GM18868 (cell line): ENCODE results near the gene CHRNA4.
"Not testable (repeated sequence)": the region's sequence is repeated elsewhere in the genome, so short reads cannot be mapped to it uniquely, and the experiment has no call there.

ENCODE experiments used
- ATAC-seq: cut with Tn5 transposase; IDR thresholded peaks from one replicate; pipeline ENCODE4 v1.9.1; 2021; ENCODE audit warnings: mild to moderate bottlenecking, moderate library complexity; ENCODE audit not compliant: unreplicated experiment

The CHRNA4 gene

GRCh38 chr20:63398744-63399514 lies 37.8 kb upstream of the CHRNA4 start:
- no peak for ATAC-seq

GRCh38 chr20:63397946-63398450 lies 36.8 kb upstream of the CHRNA4 start:
- ATAC-seq = no peak

- no peak for ATAC-seq
Observed at GRCh38 chr20:63397155-63397843, 36.1 kb upstream of the CHRNA4 start.

GRCh38 chr20:63396300-63396699 lies 35.2 kb upstream of the CHRNA4 start:
- ATAC-seq = no peak

DNA sequence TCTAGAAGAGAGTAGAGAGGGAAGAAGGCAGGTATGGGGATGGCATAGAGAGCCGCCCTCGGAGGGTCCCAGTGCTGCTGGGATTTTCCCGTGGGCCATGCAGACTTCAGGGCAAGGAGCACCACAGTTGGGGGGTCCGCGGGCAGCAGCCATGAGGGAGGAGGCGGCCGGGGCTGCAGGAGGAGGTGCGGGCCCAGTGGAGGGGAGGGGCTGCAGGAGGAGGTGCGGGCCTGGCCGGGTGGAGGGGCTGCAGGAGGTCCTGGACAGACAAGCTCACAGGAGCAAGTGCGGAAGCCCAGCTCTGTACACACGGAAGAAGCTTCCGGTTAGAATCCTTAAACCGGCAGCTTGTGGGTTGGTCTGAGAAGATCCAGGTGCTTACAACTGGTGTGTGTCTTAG lies 34.6 kb upstream of the CHRNA4 start:
- ATAC-seq = no peak

DNA sequence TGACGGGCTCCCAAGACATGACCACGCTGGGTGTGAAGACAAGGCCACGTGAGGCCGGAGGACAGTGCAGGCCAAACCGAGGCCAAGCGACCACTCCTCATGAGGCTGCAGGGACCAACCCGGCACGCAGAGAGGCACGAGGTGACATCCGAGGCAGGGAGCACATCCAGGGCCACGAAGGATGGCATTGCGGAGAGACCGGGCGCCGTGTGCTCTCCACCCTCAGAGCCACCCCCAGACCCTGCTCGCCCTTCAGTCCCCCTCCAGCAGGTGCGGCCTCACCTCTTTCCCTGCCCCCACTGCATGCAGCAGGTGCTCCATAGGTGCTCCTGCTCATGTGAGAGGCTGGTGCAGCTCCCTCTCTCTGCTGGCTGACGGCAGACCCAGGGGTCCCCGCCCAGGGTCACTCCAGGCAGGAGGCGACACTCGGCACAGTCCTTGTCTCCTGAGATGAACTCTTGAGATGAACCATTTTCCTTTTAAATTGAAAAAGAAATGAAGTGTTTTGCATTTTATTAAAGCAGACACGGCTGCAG lies 33.8 kb upstream of the CHRNA4 start:
- ATAC-seq = no peak

- ATAC-seq = no peak
Observed at GRCh38 chr20:63394069-63394919, 33.1 kb upstream of the CHRNA4 start.

GRCh38 chr20:63393566-63393965 lies 32.4 kb upstream of the CHRNA4 start:
- no peak for ATAC-seq

DNA sequence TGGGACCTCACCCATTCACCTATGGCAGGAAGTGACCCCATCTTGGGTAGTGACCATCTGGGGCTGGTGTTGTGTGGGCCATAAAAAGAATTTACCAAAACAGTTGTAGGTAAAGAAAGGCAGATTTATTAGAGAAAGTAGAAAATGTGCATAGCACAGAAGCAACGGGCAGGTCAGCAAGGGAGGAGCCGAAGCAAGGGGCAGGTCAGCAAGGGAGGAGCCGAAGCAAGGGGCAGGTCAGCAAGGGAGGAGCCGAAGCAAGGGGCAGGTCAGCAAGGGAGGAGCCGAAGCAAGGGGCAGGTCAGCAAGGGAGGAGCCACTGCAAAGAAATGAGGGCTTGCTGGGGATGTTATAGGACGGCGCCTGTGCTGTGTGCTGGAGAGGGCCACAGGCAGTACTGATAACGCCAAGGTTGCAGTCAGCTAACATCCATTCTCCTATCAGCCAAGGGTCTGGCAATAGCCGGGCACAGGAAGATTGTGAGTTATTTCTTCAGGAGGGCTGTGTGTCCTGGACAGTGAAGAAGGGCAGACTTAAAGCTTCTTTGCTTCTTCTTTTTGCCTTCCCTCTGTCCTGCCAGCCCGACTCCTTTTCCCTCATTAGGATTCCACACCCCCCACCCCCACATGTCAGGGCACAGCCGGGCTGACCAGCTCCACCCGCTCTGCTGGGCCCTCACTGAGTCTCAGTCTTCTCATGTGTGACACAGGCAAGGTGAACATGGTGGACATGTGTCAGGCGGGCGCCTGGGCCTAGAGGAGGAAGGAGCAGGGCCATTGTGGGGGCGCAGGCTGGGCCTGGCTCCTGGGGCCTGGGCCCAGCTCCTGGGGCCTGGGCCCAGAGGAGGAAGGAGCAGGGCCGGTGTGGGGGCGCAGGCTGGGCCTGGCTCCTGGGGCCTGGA lies 31.6 kb upstream of the CHRNA4 start:
- ATAC-seq = no peak

DNA sequence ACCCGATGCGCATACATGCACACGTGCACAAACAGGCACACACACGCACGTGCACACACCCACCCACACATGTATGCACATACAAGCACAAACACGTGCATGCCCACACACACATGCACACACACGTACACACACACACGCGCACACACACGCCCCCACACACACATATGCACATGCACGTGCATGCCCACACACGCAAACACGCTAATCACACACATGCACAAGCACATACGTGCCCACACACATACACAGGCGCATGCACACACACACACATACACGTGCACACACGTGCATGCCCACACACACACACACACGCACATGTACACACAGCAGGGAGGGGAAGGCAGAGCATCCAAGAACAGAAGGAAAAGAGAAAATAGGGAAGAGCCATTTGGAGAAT lies 26.8 kb upstream of the CHRNA4 start:
- no peak for ATAC-seq

GRCh38 chr20:63387393-63387792 lies 26.2 kb upstream of the CHRNA4 start:
- ATAC-seq = no peak

- no peak for ATAC-seq
Observed at GRCh38 chr20:63386491-63386890, 25.3 kb upstream of the CHRNA4 start.

- ATAC-seq = no peak
Observed at GRCh38 chr20:63385819-63386218, 24.7 kb upstream of the CHRNA4 start.

GRCh38 chr20:63384336-63384735 lies 23.2 kb upstream of the CHRNA4 start:
- no peak for ATAC-seq

- no peak for ATAC-seq
Observed at GRCh38 chr20:63383556-63383955, 22.4 kb upstream of the CHRNA4 start.

GRCh38 chr20:63382551-63383300 lies 21.6 kb upstream of the CHRNA4 start:
- ATAC-seq = no peak

GRCh38 chr20:63381781-63382431 lies 20.8 kb upstream of the CHRNA4 start:
- ATAC-seq = no peak

DNA sequence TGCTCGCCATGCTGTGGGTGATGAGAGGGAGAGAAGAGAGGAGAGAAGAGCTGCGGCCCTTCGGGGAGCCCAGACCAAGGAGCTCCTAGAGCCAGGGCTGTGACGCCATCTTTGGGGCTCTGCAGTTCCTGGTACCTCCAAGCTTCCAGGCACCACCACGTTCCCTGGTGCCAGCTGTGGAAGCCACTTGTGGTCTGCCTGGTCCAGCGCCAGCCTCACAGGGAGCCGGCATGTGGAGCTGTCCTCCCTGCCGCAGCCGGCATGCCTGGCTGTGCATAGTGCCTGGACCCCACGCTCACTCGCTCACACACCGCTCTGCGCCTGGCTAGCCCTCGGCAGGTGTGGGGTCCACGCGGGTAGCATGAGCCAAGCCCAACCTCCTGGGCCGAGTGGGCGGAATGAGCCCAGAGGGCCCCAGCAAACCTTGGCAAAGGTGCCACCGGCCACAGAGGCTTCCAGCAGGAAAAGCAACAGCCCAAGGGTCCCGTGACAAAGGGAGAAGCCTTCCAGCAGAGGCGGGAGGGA lies 19.3 kb upstream of the CHRNA4 start:
- ATAC-seq = no peak

DNA sequence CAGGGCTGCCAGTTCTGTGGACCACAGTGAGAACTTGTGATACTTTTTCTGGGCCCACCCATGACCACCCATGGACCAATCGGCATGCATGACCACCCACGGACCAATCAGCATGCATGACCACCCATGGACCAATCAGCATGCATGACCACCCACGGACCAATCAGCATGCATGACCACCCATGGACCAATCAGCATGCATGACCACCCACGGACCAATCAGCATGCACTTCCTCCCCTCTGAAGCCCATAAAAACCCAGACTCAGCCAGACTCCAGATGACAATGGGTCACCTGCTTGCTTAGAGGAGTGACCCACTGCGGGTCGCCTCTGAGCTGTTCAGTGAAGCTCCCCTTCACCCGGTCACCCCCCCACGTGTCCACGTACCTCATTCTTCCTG lies 18.7 kb upstream of the CHRNA4 start:
- not testable (repeated sequence) for ATAC-seq
